GM18519 (cell line): ENCODE measurements around the gene CES4A.
"Not testable (repeated sequence)": the region's sequence is repeated elsewhere in the genome, so short reads cannot be mapped to it uniquely, and the experiment has no call there.

Source experiments
- ATAC-seq: cut with Tn5 transposase; IDR thresholded peaks from one replicate; pipeline ENCODE4 v1.9.1; 2021; ENCODE audit warnings: mild to moderate bottlenecking, moderate library complexity; ENCODE audit not compliant: unreplicated experiment, low FRiP score

Gene CES4A

GRCh38 chr16:67041520-67041919, 53.1 kb downstream of the CES4A start:
- ATAC-seq = not testable (repeated sequence)

- ATAC-seq = no peak
These were observed 55.0 kb downstream of the CES4A start for GRCh38 chr16:67043420-67043819.

GRCh38 chr16:67050796-67051195, 62.4 kb downstream of the CES4A start:
- no peak for ATAC-seq

GRCh38 chr16:67052399-67052798, 64.0 kb downstream of the CES4A start:
- ATAC-seq = no peak

- ATAC-seq = no peak
These were observed 65.5 kb downstream of the CES4A start for GRCh38 chr16:67053767-67054334.

GRCh38 chr16:67054901-67055300, 66.5 kb downstream of the CES4A start:
- ATAC-seq = no peak

- no peak for ATAC-seq
These were observed 67.5 kb downstream of the CES4A start for GRCh38 chr16:67055712-67056487.
